Sigmoid colon (tissue), 4 donors: ENCODE data around the gene STRN4.

Source experiments
- CTCF ChIP-seq, 4 experiments: fragments of 450-650 bp in 3 of 4; fragments of 200-600 bp in 1 of 4; IDR thresholded peaks; one replicate each; pipeline ENCODE4 v1.5.1; 2016 to 2019; ENCODE audit warnings: antibody characterized with exemption in 4 of 4, mild to moderate bottlenecking in 3 of 4, moderate library complexity in 2 of 4
- POLR2A ChIP-seq, 2 donors: fragments of 450-650 bp; IDR thresholded peaks; one replicate each; pipeline ENCODE4 v1.6.1; 2016; ENCODE audit warnings: antibody characterized with exemption in 2 of 2, mild to moderate bottlenecking in 2 of 2, moderate library complexity in 2 of 2
- POLR2AphosphoS5 ChIP-seq, 4 donors: sonication (generic); formaldehyde crosslinking; IDR thresholded peaks; one replicate each; pipeline ENCODE4 v1.6.1; 2017; ENCODE audit warnings: antibody characterized with exemption in 4 of 4

GRCh38 chr19:46721269-46722003 is 24.8 kb downstream of the STRN4 start:
- TF ChIP-seq POLR2AphosphoS5 (IDR thresholded peaks at IDR 0.05), result no peak
- no peak for TF ChIP-seq POLR2A (IDR thresholded peaks at IDR 0.05)
- TF ChIP-seq CTCF (IDR thresholded peaks at IDR 0.05), result no peak
